H9 (cell line): ENCODE results near the gene ABCA1. TPM values are rescaled to one million over a fixed set of nuclear protein-coding genes. Genes with fewer than 3 reads are reported as not detected.
A peak's percentile ranks its signal among the peaks of the same experiment; 100 is the strongest.

Experiments used
- DNase-seq: peaks from one replicate; pipeline ENCODE4 v3.0.0-alpha.2; 2017
- H2AFZ ChIP-seq: one replicate; pipeline ENCODE4 v1.6.1; 2013; ENCODE audit warnings: mild to moderate bottlenecking, low read length, control low read depth, moderate library complexity
- H2AK5ac ChIP-seq: 2 replicates; pipeline ENCODE4 v1.6.1; 2013; ENCODE audit warnings: low read length, control low read depth, mixed read lengths; ENCODE audit not compliant: insufficient read length
- H2BK120ac ChIP-seq: one replicate; pipeline ENCODE4 v1.6.1; 2013; ENCODE audit warnings: low read depth, mild to moderate bottlenecking, low read length, control low read depth, inconsistent platforms; ENCODE audit not compliant: poor library complexity, severe bottlenecking
- H2BK12ac ChIP-seq: 2 replicates; pipeline ENCODE4 v1.6.1; 2013; ENCODE audit warnings: low read length, control low read depth, mixed read lengths, low read depth; ENCODE audit not compliant: insufficient read length
- H2BK15ac ChIP-seq: 2 replicates; pipeline ENCODE4 v1.6.1; 2013; ENCODE audit warnings: low read depth, low read length, control low read depth
- H2BK20ac ChIP-seq: one replicate; pipeline ENCODE4 v1.6.1; 2013; ENCODE audit warnings: low read depth, mild to moderate bottlenecking, low read length, control low read depth, inconsistent platforms; ENCODE audit not compliant: poor library complexity, severe bottlenecking
- H2BK5ac ChIP-seq: 2 replicates; pipeline ENCODE4 v1.6.1; 2013; ENCODE audit warnings: low read length, control low read depth, mixed read lengths; ENCODE audit not compliant: insufficient read length
- H3K14ac ChIP-seq: 2 replicates; pipeline ENCODE4 v1.6.1; 2013; ENCODE audit warnings: low read length, control low read depth; ENCODE audit not compliant: insufficient read depth
- H3K18ac ChIP-seq: 2 replicates; pipeline ENCODE4 v1.6.1; 2013; ENCODE audit warnings: low read depth, mild to moderate bottlenecking, mixed read lengths, low read length, control low read depth; ENCODE audit not compliant: insufficient read length
- H3K23ac ChIP-seq: 2 replicates; pipeline ENCODE4 v1.6.1; 2013; ENCODE audit warnings: low read length, control low read depth, mixed read lengths, low read depth; ENCODE audit not compliant: insufficient read length
- H3K23me2 ChIP-seq: 2 replicates; pipeline ENCODE4 v1.6.1; 2013; ENCODE audit warnings: low read depth, mild to moderate bottlenecking, mixed read lengths, low read length, control low read depth; ENCODE audit not compliant: insufficient read length, poor library complexity, severe bottlenecking
- H3K27ac ChIP-seq: 2 replicates; pipeline ENCODE4 v1.5.1; 2013; ENCODE audit warnings: low read length, control low read depth, mixed read lengths, low read depth; ENCODE audit not compliant: insufficient read length
- H3K27me3 ChIP-seq: 2 replicates; pipeline ENCODE4 v1.6.1; 2013; ENCODE audit warnings: low read length, control low read depth, inconsistent platforms; ENCODE audit not compliant: insufficient read depth
- H3K4ac ChIP-seq: 2 replicates; pipeline ENCODE4 v1.6.1; 2013; ENCODE audit warnings: low read depth, mild to moderate bottlenecking, control low read depth, inconsistent platforms, low read length, moderate library complexity
- H3K4me1 ChIP-seq: 2 replicates; pipeline ENCODE4 v1.6.1; 2013; ENCODE audit warnings: low read length, control low read depth, inconsistent platforms; ENCODE audit not compliant: insufficient read depth
- H3K4me2 ChIP-seq: 2 replicates; pipeline ENCODE4 v1.6.1; 2013; ENCODE audit warnings: low read length, control low read depth, mixed read lengths; ENCODE audit not compliant: insufficient read length, insufficient read depth
- H3K56ac ChIP-seq: 2 replicates; pipeline ENCODE4 v1.6.1; 2013; ENCODE audit warnings: low read depth, mild to moderate bottlenecking, mixed read lengths, low read length, control low read depth; ENCODE audit not compliant: insufficient read length
- H3K79me1 ChIP-seq: 2 replicates; pipeline ENCODE4 v1.6.1; 2013; ENCODE audit warnings: low read depth, mild to moderate bottlenecking, moderate library complexity, low read length, control low read depth, inconsistent platforms; ENCODE audit not compliant: insufficient read depth, poor library complexity, severe bottlenecking
- H3K79me2 ChIP-seq: 2 replicates; pipeline ENCODE4 v1.6.1; 2013; ENCODE audit warnings: low read length, control low read depth, inconsistent platforms; ENCODE audit not compliant: insufficient read depth
- H3K9ac ChIP-seq: 2 replicates; pipeline ENCODE4 v1.6.1; 2013; ENCODE audit warnings: low read length, control low read depth, mixed read lengths; ENCODE audit not compliant: insufficient read length; ENCODE audit errors: extremely low read depth
- H3K9me3 ChIP-seq: one replicate; pipeline ENCODE4 v1.6.1; 2013; ENCODE audit warnings: low read depth, low read length, inconsistent platforms; ENCODE audit not compliant: control insufficient read depth
- H3T11ph ChIP-seq: one replicate; pipeline ENCODE4 v1.6.1; 2013; ENCODE audit warnings: mild to moderate bottlenecking, low read length, control low read depth, inconsistent platforms
- H4K20me1 ChIP-seq: one replicate; pipeline ENCODE4 v1.6.1; 2013; ENCODE audit not compliant: control insufficient read depth, insufficient read length, insufficient read depth
- H4K5ac ChIP-seq: 2 replicates; pipeline ENCODE4 v1.6.1; 2013; ENCODE audit warnings: low read depth, mild to moderate bottlenecking, mixed read lengths, low read length, control low read depth; ENCODE audit not compliant: insufficient read length
- H4K8ac ChIP-seq: replicated peaks from 2 replicates; pipeline ENCODE4 v1.6.1; 2013; ENCODE audit warnings: low read length, control low read depth, mixed read lengths, low read depth; ENCODE audit not compliant: insufficient read length
- H4K91ac ChIP-seq: 2 replicates; pipeline ENCODE4 v1.6.1; 2013; ENCODE audit warnings: low read depth, mild to moderate bottlenecking, moderate library complexity, mixed read lengths, low read length, control low read depth; ENCODE audit not compliant: insufficient read length
- H3K27ac Mint-ChIP-seq, 3 experiments: 2 replicates in 2 of 3; 3 replicates in 1 of 3; pipeline ENCODE4 v1.8.0; 2020 to 2021; ENCODE audit warnings: mixed read lengths in 3 of 3, mild to moderate bottlenecking in 1 of 3, moderate library complexity in 1 of 3
- H3K27me3 Mint-ChIP-seq: 2 replicates; pipeline ENCODE4 v1.8.0; 2021; ENCODE audit warnings: low read depth, mild to moderate bottlenecking, moderate library complexity, mixed read lengths
- H3K36me3 Mint-ChIP-seq, 3 experiments: 2 replicates in 2 of 3; 3 replicates in 1 of 3; pipeline ENCODE4 v1.8.0; 2020 to 2021; ENCODE audit warnings: low read depth in 3 of 3, mixed read lengths in 3 of 3; ENCODE audit not compliant: insufficient read depth in 1 of 3
- H3K4me1 Mint-ChIP-seq, 2 experiments: 2 replicates each; pipeline ENCODE4 v1.8.0; 2020; ENCODE audit warnings: mixed read lengths in 2 of 2
- H3K4me3 Mint-ChIP-seq, 2 experiments: 2 replicates in 1 of 2; 3 replicates in 1 of 2; pipeline ENCODE4 v1.8.0; 2020 to 2021; ENCODE audit warnings: mild to moderate bottlenecking in 2 of 2, mixed read lengths in 2 of 2, moderate library complexity in 1 of 2
- H3K9me3 Mint-ChIP-seq, 2 experiments: 2 replicates in 1 of 2; 3 replicates in 1 of 2; pipeline ENCODE4 v1.8.0; 2020; ENCODE audit warnings: mild to moderate bottlenecking in 2 of 2, mixed read lengths in 2 of 2, moderate library complexity in 1 of 2
- WGBS: extraction: QIAGEN DNeasy Blood & Tissue Kit; methylation state at CpG from one replicate; pipeline ENCODE4 v1.1.7; 2013; ENCODE audit warnings: missing lambda C conversion rate, low lambda C conversion rate, mixed read lengths; ENCODE audit not compliant: insufficient read length; ENCODE audit errors: extremely low coverage; 5-methylcytosine and 5-hydroxymethylcytosine counted together
- total RNA-seq: library from RNA; stranded (reverse); gene quantifications from 2 replicates; pipeline ENCODE4 v1.2.1, GENCODE V29; 2021
- TF ChIP-seq, protein P1 (sequence below): fragments of 200-600 bp; sonication (generic); conservative IDR thresholded peaks from 3 replicates; pipeline ENCODE4 v1.8.0; 2021; ENCODE audit warnings: antibody characterized with exemption, mild to moderate bottlenecking

Gene ABCA1
- total RNA-seq, 1 experiment from 2014 or later: 16.6 TPM

DNA sequence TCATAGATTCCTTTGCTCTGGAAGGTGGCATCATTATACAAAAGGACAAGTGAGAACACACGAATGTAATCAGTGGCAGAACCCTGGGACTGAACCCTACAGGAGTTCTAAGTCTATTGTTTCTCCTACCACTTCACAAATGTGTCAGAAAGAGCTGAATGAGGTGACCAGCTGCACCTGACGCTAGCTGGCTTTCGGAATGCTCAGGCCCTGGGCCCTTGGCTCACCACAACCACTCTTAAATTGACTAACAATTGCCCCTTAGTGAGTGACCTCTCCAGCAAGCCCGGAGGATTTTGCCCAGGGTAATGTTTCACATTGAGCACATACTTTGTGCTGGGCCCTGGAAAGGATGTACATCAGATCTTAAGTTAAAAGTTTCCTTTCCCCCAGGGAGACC, 41.2 kb upstream of the ABCA1 start:
- no peaks in the 10 kb centered on the region for H3K79me1 ChIP-seq
- H3K14ac ChIP-seq: no peak overlapping the region
- no peaks in the 10 kb centered on the region for H3K9me3 Mint-ChIP-seq
- H4K20me1 ChIP-seq: no peaks in the 10 kb centered on the region
- peak overlapping the region; percentile 93 to 95 for H3K4me3 Mint-ChIP-seq
- no peaks in the 10 kb centered on the region for H3K9me3 ChIP-seq
- no peak overlapping the region for H2BK12ac ChIP-seq
- no peak overlapping the region for H4K91ac ChIP-seq
- no peak overlapping the region for H3K18ac ChIP-seq
- no peak overlapping the region for H2AK5ac ChIP-seq
- peaks cover 8% of the 10 kb centered on the region for H3K23me2 ChIP-seq
- peak; percentile 71 for DNase-seq
- H4K5ac ChIP-seq: no peak overlapping the region
- TF ChIP-seq, protein P1, sequence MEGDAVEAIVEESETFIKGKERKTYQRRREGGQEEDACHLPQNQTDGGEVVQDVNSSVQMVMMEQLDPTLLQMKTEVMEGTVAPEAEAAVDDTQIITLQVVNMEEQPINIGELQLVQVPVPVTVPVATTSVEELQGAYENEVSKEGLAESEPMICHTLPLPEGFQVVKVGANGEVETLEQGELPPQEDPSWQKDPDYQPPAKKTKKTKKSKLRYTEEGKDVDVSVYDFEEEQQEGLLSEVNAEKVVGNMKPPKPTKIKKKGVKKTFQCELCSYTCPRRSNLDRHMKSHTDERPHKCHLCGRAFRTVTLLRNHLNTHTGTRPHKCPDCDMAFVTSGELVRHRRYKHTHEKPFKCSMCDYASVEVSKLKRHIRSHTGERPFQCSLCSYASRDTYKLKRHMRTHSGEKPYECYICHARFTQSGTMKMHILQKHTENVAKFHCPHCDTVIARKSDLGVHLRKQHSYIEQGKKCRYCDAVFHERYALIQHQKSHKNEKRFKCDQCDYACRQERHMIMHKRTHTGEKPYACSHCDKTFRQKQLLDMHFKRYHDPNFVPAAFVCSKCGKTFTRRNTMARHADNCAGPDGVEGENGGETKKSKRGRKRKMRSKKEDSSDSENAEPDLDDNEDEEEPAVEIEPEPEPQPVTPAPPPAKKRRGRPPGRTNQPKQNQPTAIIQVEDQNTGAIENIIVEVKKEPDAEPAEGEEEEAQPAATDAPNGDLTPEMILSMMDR: no peak
- peak overlapping the region; percentile 96 to 98 (median 98); a peak in 6 of 7 replicates for H3K27ac Mint-ChIP-seq
- no peaks in the 10 kb centered on the region for H3K27me3 ChIP-seq
- peak overlapping the region; percentile 66 for H3K4me2 ChIP-seq
- no peak overlapping the region for H2AFZ ChIP-seq
- H3K27me3 Mint-ChIP-seq: peaks cover 4% of the 10 kb centered on the region
- H3K23ac ChIP-seq: no peak overlapping the region
- no peak overlapping the region for H3K56ac ChIP-seq
- no peaks in the 10 kb centered on the region for H3K79me2 ChIP-seq
- no peak overlapping the region for H3K27ac ChIP-seq
- no peak overlapping the region for H3T11ph ChIP-seq
- H3K4ac ChIP-seq: no peak overlapping the region
- H2BK120ac ChIP-seq: no peak overlapping the region
- no peak overlapping the region for H3K9ac ChIP-seq
- H2BK5ac ChIP-seq: no peak overlapping the region
- H3K36me3 Mint-ChIP-seq: no peaks in the 10 kb centered on the region; a peak in 1 of 7 replicates
- no CpG with 5 or more reads among the region's 4 CpGs for WGBS
- H2BK15ac ChIP-seq: no peak overlapping the region
- peaks cover 3% of the 10 kb centered on the region; the same call in 1 of the 2 replicates for H3K4me1 ChIP-seq
- peaks cover 30 to 38% of the 10 kb centered on the region in 2 experiments for H3K4me1 Mint-ChIP-seq
- no peak overlapping the region for H4K8ac ChIP-seq
- H2BK20ac ChIP-seq: no peak overlapping the region
